ENCODE measurements around the gene BCL11A.

Gene BCL11A

GRCh38 chr2:60502144-60502543 lies 51.3 kb downstream of the BCL11A start:
- no peak for DNase-seq

GRCh38 chr2:60500861-60501260 lies 52.6 kb downstream of the BCL11A start:
- DNase-seq, result no peak

DNA sequence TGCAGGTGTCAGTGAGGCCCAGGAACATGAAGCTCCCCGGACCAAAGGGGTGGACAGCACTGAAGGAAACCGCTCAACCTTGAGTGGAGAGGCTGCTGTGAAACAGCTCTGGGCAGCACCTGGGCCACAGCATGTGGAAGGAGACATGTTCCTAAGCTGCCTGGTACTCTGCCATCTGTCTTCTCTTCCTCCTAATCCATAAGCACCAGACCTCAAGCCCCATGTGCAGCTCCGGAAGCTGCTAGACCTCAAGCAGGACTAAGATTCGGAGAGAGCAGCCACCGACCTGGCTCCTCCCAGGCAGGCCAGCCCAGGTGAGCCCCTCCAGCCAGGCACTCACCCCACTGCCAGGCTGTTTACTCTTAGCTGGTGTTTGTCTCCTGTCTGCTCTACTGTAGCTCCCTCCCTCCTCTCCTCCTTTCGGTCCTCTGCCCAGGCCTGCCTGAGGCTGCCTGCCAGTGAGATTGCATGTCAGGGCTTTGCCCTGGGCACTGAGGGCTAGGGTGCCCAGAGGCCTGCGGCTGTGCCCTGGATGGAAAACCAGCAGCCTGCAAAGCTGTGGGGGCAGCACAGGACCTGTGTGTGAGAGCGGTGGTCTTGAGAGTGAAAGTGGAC lies 53.7 kb downstream of the BCL11A start:
- DNase-seq, result no peak

DNA sequence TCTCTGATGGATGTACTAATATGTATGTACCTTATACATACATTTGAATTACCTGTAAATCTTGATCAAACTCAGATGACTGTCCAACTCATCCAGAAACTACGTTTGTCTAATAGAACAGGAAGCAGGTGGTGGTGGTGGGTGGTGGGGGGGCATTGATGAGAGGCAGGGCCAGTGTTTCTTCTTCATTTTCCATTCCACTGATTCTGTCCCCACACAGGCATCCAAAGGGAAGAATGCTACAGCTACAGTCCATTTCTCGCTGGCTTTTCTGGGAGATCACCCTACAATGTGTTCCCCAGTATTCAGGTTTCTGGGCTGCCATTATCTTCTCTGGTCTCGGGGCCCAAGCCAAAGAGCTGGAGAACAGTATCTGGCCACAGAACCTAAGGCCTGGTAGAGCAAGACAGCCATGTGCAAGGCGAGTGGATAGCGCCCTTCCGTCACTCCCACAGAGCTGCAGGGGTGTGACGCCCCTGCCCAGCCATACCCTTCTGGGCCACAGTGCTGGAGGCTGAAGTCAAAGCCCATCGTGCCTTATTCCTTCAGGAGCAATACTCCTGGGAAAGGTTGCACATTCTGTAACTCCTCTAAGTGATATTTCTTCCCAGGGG lies 54.5 kb downstream of the BCL11A start:
- DNase-seq, result no peak

DNA sequence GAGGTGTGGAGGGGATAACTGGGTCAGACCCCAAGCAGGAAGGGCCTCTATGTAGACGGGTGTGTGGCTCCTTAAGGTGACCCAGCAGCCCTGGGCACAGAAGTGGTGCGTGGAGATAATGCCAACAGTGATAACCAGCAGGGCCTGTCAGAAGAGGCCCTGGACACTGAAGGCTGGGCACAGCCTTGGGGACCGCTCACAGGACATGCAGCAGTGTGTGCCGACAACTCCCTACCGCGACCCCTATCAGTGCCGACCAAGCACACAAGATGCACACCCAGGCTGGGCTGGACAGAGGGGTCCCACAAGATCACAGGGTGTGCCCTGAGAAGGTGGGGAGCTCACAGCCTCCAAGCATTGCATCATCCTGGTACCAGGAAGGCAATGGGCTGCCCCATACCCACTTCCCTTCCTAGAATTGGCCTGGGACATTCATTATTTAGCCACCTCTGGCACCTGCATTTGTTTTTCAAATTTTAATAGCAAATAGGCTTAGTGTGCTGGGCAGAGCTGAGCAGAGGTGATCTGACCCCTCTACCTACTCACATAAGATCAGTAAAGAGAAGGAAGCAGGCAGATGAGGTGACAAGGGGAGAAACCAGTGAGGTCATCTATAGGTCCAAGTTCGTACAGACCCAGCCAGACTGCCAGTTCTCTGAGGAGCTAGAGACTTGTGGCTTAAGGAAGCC lies 55.2 kb downstream of the BCL11A start:
- DNase-seq, result no peak

DNA sequence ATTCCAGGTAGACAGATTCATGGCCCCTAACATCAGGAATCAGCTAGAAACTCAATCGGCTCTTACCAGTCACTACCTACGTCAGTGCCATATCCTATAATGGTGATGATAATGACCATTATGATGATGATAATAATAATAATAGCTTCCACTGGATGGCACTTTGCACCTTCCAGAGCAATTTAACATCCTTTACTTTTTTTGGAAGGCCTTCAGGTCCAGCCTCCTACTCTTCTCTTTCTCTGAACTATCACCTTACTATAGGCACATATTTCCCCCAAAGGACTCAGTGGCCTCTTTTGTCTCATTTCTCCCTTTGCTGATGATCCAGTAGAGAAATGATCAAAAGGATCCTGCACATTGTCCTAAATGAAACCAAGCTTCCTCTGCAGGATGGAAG lies 56.0 kb downstream of the BCL11A start:
- no peak for DNase-seq

DNA sequence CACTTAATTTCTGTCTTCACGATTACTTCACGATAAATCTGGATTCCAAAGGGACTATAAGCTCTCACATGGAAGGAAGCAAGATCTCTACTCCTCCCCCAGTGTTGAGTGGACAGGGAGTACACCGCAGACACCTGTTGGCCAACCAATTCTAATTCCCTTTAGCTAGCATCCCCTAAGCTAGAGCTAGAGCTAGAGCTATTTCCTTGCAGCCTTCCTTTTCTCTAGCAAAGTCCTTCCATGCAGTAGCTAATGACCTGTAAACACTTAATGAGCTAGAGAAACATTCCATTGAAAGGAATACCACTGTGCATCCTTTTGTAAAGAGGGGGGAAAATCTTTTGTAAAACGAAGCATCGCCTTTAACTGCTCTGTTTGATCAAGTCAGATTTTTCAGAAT lies 56.5 kb downstream of the BCL11A start:
- DNase-seq, result no peak

DNA sequence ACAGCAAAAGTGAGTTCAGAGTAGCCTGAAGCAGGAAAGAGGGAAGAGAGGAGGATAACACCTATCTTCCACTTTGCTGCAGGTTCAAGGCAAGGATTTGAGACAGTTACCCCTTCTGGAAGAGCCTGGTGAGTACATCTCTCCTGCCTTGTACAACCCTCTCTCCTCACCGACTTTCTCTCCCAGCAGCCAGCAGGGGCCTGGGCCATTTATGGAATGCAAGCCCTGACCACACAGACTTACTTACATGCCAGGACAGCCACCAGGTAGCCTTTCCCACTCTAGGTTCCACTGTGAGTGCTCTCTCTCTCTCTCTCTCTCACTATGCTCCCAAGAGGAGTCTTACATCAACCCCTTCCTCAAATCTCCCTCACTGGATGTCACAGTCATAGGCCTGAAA lies 57.0 kb downstream of the BCL11A start:
- DNase-seq, result no peak

- DNase-seq, result no peak
Measured at GRCh38 chr2:60495041-60495625, 58.3 kb downstream of the BCL11A start.

DNA sequence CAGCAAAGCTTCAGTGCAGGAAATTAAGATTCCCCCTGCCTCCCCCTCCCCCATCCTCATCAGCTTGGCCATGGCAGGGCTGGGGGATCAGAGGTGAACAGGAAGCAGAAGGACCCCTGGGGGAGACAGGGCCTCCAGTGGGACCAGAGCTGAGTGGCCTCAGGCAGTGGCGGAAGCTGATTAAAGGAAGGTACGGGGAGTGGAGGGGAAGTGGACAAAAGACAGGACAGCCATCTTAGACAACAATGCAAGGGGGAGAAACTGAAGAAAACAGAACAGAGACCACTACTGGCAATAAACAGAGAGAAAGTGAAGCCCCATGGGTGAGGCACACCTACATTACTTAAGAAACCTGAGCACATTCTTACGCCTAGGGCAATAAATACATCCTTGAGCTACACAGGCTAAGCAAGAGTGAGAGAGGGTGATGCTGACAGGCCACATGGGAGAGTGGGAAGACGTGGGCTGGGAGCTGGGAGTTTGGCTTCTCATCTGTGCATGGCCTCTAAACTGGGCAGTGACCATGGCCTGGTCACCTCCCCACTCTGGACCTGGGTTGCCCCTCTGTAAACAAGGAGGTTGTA lies 59.6 kb downstream of the BCL11A start:
- DNase-seq, result no peak

DNA sequence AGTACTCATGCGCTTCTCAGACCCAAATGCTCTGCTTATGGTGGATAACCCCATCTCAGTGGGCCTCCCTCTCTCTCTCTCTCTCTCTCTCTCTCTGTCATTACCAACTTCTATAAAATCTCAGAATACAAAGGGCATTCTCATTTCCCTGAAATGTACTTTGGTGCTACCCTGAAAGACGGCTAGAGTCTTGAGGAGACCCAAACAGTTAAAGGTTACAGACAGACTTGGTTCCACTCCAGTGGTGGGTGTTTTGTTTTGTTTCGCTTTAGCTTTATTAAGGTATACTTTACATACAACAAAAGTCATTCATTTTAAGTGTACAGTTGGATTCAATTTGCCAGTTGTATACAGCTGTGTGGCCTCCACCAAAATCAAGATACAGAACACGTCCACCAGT lies 60.9 kb downstream of the BCL11A start:
- no peak for DNase-seq

GRCh38 chr2:60490848-60491247 lies 62.6 kb downstream of the BCL11A start:
- DNase-seq, result no peak

- no peak for DNase-seq
Measured at GRCh38 chr2:60490441-60490840, 63.0 kb downstream of the BCL11A start.

DNA sequence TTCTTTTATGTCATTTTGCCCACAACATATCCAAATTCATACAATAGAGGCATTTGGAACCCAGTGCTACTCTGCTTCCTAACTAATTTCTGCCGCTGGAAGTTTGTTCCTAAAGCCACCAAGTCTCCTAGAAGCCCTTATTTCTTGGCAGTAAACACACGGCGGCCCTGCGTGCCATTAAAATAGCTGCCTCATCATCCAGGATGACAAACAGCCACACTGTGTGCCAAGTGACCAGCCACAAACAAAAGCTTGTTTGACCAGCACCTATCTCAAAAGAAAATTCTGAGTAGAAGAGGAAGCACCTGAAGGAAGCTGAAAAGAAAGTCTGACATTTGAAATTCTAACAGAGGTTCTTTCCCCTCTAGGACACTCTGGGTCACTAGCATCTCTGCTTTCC lies 64.2 kb downstream of the BCL11A start:
- DNase-seq, result no peak

DNA sequence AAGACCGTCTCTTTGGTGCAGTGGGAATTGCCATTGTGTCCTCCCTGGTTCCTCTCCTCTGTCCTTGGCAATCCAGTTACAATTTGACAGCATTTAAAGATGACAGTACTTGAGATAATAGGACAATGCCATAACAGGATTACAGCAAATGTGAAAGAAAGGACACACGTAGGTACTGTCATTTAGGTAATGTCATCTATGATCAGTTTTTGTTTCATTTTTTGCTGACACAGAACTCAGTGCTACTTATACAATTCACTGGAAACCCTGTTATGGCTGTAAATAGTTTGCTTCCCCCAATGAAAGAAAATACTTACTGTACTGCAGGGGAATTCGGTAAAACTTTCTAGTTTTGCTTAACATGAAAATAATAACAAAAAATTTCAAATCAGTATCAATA lies 65.2 kb downstream of the BCL11A start:
- DNase-seq, result no peak

GRCh38 chr2:60487174-60487573 lies 66.3 kb downstream of the BCL11A start:
- DNase-seq, result no peak

GRCh38 chr2:60486551-60486950 lies 66.9 kb downstream of the BCL11A start:
- DNase-seq, result no peak

DNA sequence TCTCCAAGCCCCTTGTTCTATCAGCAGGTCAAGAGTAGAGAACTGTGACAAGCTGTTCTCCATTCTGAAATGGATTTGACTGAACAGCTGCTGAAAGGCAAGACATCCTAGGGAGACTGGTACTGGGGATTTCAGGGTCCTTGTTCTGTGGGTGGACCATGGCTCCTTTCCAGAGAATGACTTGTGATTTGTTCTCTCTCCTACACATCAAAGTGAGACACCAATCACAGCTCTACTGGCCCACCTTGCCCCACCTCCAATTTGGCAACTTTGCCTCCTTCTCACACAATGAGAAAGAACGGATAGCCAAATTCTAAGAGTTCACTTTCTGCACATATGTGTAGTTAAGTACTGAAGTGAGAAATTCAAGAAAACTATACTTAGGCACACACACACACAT lies 67.4 kb downstream of the BCL11A start:
- DNase-seq, result no peak

- no peak for DNase-seq
Measured at GRCh38 chr2:60485550-60485949, 67.9 kb downstream of the BCL11A start.

DNA sequence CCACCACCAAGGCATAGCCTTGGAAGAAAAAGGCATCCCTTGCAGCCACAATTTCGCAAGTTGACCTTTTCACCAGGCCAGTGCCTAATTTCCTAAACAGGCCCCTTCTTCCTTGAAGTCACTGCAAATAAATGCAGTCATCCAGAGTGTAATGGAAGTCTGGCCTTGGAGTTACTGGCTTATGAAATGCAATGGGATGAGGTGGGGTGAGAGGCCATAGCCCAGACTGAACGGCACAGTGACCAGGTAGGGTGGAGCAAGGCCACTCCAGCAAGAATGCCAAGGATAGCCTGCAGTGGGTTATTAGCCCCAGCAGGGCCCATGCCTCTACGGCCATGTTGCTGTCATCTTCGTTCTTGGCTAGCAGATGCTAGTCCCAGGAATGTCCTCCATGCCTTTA lies 68.4 kb downstream of the BCL11A start:
- no peak for DNase-seq

DNA sequence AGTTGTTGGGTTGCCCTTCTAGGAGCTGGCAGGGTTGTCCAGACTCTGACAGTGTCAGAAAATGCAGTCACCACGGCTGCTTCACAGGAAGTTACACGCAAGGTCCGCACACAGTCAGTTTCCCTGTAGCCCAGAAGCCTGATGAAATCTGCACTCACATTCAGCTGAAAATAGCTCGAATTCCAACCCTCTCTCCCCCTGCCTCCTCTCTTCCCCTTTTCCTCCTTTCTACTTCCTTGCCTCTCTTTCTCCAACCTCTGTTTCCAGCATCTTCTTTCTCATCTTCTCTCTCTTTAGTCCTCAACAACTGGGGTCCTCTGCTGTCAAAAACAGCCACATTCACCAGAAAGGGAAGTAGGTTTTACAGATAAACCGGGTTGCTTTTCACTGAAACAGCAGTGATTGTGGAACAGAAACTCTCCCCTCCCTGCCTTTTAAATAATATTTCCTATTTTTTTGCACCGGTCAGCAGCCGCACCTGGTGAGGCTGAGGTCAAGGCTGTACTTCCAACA lies 69.3 kb downstream of the BCL11A start:
- DNase-seq, result no peak

- DNase-seq, result no peak
Measured at GRCh38 chr2:60483401-60483800, 70.1 kb downstream of the BCL11A start.

- DNase-seq, result no peak
Measured at GRCh38 chr2:60482222-60482621, 71.2 kb downstream of the BCL11A start.

GRCh38 chr2:60481257-60481656 lies 72.2 kb downstream of the BCL11A start:
- DNase-seq, result no peak

Measured in NCI-H2081 (cell line).